HUES6 (cell line): Measurements from ENCODE around the gene EBPL.
A peak's percentile ranks its signal among the peaks of the same experiment; 100 is the strongest.
"Not testable (repeated sequence)": the region's sequence is repeated elsewhere in the genome, so short reads cannot be mapped to it uniquely, and the experiment has no call there.

Source experiments
- H3K27ac ChIP-seq: 2 replicates; pipeline ENCODE4 v1.7.0; 2013; ENCODE audit warnings: low read depth, mild to moderate bottlenecking, low read length, inconsistent platforms
- H3K27me3 ChIP-seq: 2 replicates; pipeline ENCODE4 v1.6.1; 2013; ENCODE audit warnings: low read length; ENCODE audit not compliant: control insufficient read depth, insufficient read depth
- H3K36me3 ChIP-seq: 2 replicates; pipeline ENCODE4 v1.6.1; 2013; ENCODE audit warnings: low read length; ENCODE audit not compliant: control insufficient read depth, insufficient read depth
- H3K4me1 ChIP-seq: 2 replicates; pipeline ENCODE4 v1.6.1; 2013; ENCODE audit warnings: low read length; ENCODE audit not compliant: control insufficient read depth, insufficient read depth
- H3K4me3 ChIP-seq: 2 replicates; pipeline ENCODE4 v1.5.1; 2013; ENCODE audit warnings: low read depth, low read length
- H3K9ac ChIP-seq: one replicate; pipeline ENCODE4 v1.6.1; 2013; ENCODE audit warnings: mild to moderate bottlenecking, low read length
- H3K9me3 ChIP-seq: 2 replicates; pipeline ENCODE4 v1.6.1; 2013; ENCODE audit warnings: low read depth, low read length; ENCODE audit not compliant: control insufficient read depth, insufficient read depth

Gene EBPL

DNA sequence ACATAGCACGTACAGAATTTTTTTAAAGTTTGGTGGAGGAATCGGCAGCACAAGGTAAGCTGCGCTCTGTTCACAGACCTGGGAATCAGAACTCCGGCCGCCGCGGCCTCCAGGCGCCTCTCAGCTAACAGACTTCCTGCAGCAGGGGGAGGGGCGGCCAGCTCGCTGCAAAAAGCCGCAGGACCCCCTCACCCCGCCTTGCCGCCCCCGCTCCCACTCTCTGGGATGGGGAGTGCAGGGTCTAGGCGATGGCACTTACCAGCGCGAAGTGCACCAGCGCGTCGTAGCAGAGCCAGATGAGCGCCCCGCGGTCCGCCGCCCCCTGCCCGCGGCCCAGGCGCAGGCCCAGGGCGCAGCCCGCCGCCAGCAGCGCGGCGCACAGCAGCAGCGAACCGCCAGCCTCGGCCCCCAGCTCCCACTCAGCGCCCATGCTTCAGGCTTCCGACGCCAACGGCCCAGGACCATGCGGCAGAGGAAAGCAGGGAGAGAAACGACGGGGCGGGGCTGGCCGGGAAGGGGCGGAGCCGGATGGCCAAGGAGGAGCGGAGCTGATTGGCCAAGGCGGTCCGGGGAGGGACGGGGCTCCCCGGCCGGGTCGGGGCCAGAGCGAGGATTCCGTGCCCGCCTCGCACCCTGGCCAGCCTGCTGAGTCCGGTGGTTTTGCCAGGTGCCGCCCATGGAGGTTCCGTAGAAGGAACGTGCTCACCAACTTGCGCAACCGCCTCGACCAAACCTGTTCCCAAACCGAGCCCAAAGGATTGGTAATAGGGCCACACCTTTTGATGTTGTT lies at the start of gene EBPL:
TSS of gene EBPL (minus strand) at position 492 of the 790 bp plus-strand sequence. CDS start at position 430, 62 bp downstream.
- no peaks in the 10 kb centered on the region for H3K9me3 ChIP-seq
- peaks cover 23% of the 10 kb centered on the region for H3K36me3 ChIP-seq

GRCh38 chr13:49740870-49741269 lies 49.6 kb upstream of the EBPL start:
- no peaks in the 10 kb centered on the region for H3K27me3 ChIP-seq
- no peak overlapping the region for H3K27ac ChIP-seq
- H3K9me3 ChIP-seq: no peaks in the 10 kb centered on the region
- no peaks in the 10 kb centered on the region for H3K4me1 ChIP-seq
- H3K4me3 ChIP-seq: no peak overlapping the region
- H3K9ac ChIP-seq: no peak overlapping the region
- peaks cover 20% of the 10 kb centered on the region for H3K36me3 ChIP-seq

More for the DNA sequence above, at the start of gene EBPL:
- Histone ChIP-seq H3K27ac (peak within 1 kb of the TSS; percentile 69; the same call in 1 of the 2 replicates), H3K4me1 (peaks cover 2% of the 10 kb centered on the region; the same call in 1 of the 2 replicates), H3K4me3 (peak within 1 kb of the TSS; percentile 92), H3K27me3 (no peaks in the 10 kb centered on the region), H3K9ac (peak within 1 kb of the TSS; percentile 80)

- H3K9ac ChIP-seq: no peak overlapping the region
- no peak overlapping the region for H3K27ac ChIP-seq
- H3K4me3 ChIP-seq: no peak overlapping the region
- H3K36me3 ChIP-seq: peaks cover 20% of the 10 kb centered on the region
- no peaks in the 10 kb centered on the region for H3K4me1 ChIP-seq
- no peaks in the 10 kb centered on the region for H3K9me3 ChIP-seq
- no peaks in the 10 kb centered on the region for H3K27me3 ChIP-seq
Observed at GRCh38 chr13:49739498-49740187, 48.4 kb upstream of the EBPL start.

- H3K27ac ChIP-seq: no peak overlapping the region
- no peak overlapping the region for H3K4me3 ChIP-seq
- no peaks in the 10 kb centered on the region for H3K27me3 ChIP-seq
- H3K4me1 ChIP-seq: no peaks in the 10 kb centered on the region
- H3K36me3 ChIP-seq: peaks cover 23% of the 10 kb centered on the region
- H3K9me3 ChIP-seq: no peaks in the 10 kb centered on the region
- H3K9ac ChIP-seq: no peak overlapping the region
Observed at GRCh38 chr13:49733181-49733951, 42.1 kb upstream of the EBPL start.

DNA sequence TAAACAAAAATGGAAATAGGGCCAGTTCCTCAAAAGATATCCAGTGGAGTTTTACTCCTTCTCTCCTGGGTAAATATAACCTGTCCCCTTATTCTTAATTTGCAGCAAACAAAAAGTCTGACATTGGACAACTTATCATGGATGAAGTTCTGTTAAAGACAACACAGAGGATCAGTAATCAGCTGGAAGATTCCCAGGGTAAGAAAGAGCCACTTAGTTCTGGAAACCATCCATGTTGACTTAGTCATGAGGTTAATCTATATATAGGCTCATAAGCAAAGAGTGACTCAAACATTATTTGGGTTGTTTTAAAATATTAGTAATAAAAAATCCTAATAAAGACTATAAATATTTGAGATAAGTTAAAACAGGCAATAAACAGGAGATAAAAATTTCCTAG lies 40.5 kb upstream of the EBPL start:
- peaks cover 28% of the 10 kb centered on the region for H3K36me3 ChIP-seq
- no peak overlapping the region for H3K9ac ChIP-seq
- H3K4me3 ChIP-seq: no peak overlapping the region
- no peaks in the 10 kb centered on the region for H3K9me3 ChIP-seq
- no peaks in the 10 kb centered on the region for H3K27me3 ChIP-seq
- H3K4me1 ChIP-seq: no peaks in the 10 kb centered on the region
- H3K27ac ChIP-seq: no peak overlapping the region

GRCh38 chr13:49716615-49717014 lies 25.3 kb upstream of the EBPL start:
- Histone ChIP-seq H3K4me3 (no peak overlapping the region), H3K27me3 (no peaks in the 10 kb centered on the region), H3K36me3 (peaks cover 54% of the 10 kb centered on the region), H3K9me3 (peaks cover 8% of the 10 kb centered on the region; the same call in 1 of the 2 replicates), H3K4me1 (peaks cover 5% of the 10 kb centered on the region; the same call in 1 of the 2 replicates), H3K27ac (no peak overlapping the region; the same call in 1 of the 2 replicates), H3K9ac (no peak overlapping the region)

- Histone ChIP-seq H3K4me3 (no peak overlapping the region), H3K27me3 (no peaks in the 10 kb centered on the region), H3K27ac (no peak overlapping the region), H3K4me1 (peaks cover 5% of the 10 kb centered on the region; the same call in 1 of the 2 replicates), H3K9ac (no peak overlapping the region), H3K36me3 (peaks cover 49% of the 10 kb centered on the region), H3K9me3 (peaks cover 8% of the 10 kb centered on the region; the same call in 1 of the 2 replicates)
Observed at GRCh38 chr13:49714757-49715156, 23.5 kb upstream of the EBPL start.

DNA sequence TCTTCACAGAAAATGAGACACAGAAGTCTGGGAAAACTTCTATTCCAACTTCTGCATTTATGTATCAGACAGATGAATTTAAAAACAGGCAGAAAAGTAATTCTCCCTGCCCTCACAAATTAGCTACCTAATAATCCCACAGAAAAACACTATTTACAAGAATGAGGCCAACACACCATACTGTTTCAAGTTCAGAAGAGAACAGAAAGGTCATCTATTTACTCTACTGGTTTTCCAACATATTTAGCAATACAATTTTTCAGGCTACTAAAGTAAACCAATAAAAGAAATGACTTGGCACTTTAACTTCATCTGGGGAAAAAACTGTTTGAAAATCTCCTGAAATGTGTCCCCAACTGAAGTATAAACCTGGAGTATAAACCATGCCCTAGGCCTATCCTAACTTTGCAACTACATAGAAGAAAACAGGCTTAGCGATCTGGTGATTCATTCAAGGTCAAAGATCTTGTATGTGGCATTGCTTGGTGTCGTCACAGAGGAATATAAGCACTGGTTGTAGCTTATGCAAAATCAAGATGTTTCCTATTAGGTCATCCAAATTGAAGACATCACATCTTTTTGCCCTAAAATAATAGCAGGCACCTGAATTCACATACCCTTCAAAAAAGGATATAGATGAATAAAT lies 20.1 kb upstream of the EBPL start:
- no peaks in the 10 kb centered on the region for H3K27me3 ChIP-seq
- no peak overlapping the region for H3K27ac ChIP-seq
- peaks cover 44% of the 10 kb centered on the region for H3K36me3 ChIP-seq
- H3K4me3 ChIP-seq: no peak overlapping the region
- H3K4me1 ChIP-seq: no peaks in the 10 kb centered on the region
- H3K9ac ChIP-seq: no peak overlapping the region
- H3K9me3 ChIP-seq: peaks cover 8% of the 10 kb centered on the region; the same call in 1 of the 2 replicates

- not testable (repeated sequence) for H3K27ac ChIP-seq, H3K9me3 ChIP-seq, H3K4me1 ChIP-seq, H3K9ac ChIP-seq, H3K4me3 ChIP-seq, H3K27me3 ChIP-seq
- H3K36me3 ChIP-seq: peaks cover 58% of the 10 kb centered on the region
Observed at GRCh38 chr13:49704264-49704663, 13.0 kb upstream of the EBPL start.

- Histone ChIP-seq H3K4me3 (no peak overlapping the region), H3K27me3 (no peaks in the 10 kb centered on the region), H3K9ac (no peak overlapping the region), H3K9me3 (no peaks in the 10 kb centered on the region), H3K4me1 (peaks cover 4% of the 10 kb centered on the region; the same call in 1 of the 2 replicates), H3K36me3 (peaks cover 49% of the 10 kb centered on the region), H3K27ac (no peak overlapping the region)
Observed at GRCh38 chr13:49701491-49701890, 10.2 kb upstream of the EBPL start.
